Breast epithelium (tissue), 4 donors: Measurements from ENCODE around the gene BBS10. TPM values are rescaled to one million over a fixed set of nuclear protein-coding genes. Genes with fewer than 3 reads are reported as not detected.

Experiments used
- DNase-seq, 2 donors: peaks; one replicate each; pipeline ENCODE4 v3.0.0-alpha.2; 2019; ENCODE audit warnings: low spot score in 2 of 2
- H3K27ac ChIP-seq, 2 donors: fragments of 200-600 bp; sonication (generic) in 1 of 2; one replicate each; pipeline ENCODE4 v1.5.1; 2016 to 2019; ENCODE audit warnings: mild to moderate bottlenecking in 1 of 2
- H3K27me3 ChIP-seq, 2 donors: fragments of 200-600 bp; sonication (generic) in 1 of 2; one replicate each; pipeline versions ENCODE4 v1.5.1 to v1.6.0; 2017 to 2019; ENCODE audit warnings: control low read depth in 1 of 2, mild to moderate bottlenecking in 1 of 2
- H3K36me3 ChIP-seq: fragments of 200-600 bp; one replicate; pipeline ENCODE4 v1.5.1; 2019
- H3K4me1 ChIP-seq, 2 donors: fragments of 200-600 bp; sonication (generic); one replicate each; pipeline ENCODE4 v1.5.1; 2016 to 2019; ENCODE audit warnings: control low read depth in 1 of 2
- H3K4me3 ChIP-seq, 3 donors: fragments of 200-600 bp; sonication (generic); 1 replicate in 2 of 3; 2 replicates in 1 of 3; pipeline ENCODE4 v1.5.1; 2016 to 2019; ENCODE audit warnings: mild to moderate bottlenecking in 3 of 3, moderate library complexity in 2 of 3
- H3K9me3 ChIP-seq, 2 donors: fragments of 200-600 bp; sonication (generic) in 1 of 2; one replicate each; pipeline ENCODE4 v1.5.1; 2016 to 2019; ENCODE audit warnings: control low read depth in 1 of 2
- POLR2A ChIP-seq: fragments of 450-650 bp; IDR thresholded peaks from one replicate; pipeline ENCODE4 v1.6.1; 2016; ENCODE audit warnings: antibody characterized with exemption, mild to moderate bottlenecking, moderate library complexity
- POLR2AphosphoS5 ChIP-seq, 3 donors: sonication (generic); formaldehyde crosslinking; IDR thresholded peaks; one replicate each; pipeline ENCODE4 v1.6.1; 2017; ENCODE audit warnings: antibody characterized with exemption in 3 of 3
- intact Hi-C: fragments of 100-400 bp; cut with DNase I; formaldehyde crosslinking; loops from one replicate; pipeline ENCODE4 v1.15.1; 2023; ENCODE audit warnings: low total_unique reads
- total RNA-seq, 3 donors: library from RNA; depleted of rRNA; stranded (reverse); fragments of >200 nt; gene quantifications; one replicate each; pipeline ENCODE4 v1.1.0, GENCODE V29; 2016
- TF ChIP-seq, protein P1 (sequence below), 3 donors: fragments of 450-650 bp; IDR thresholded peaks; one replicate each; pipeline ENCODE4 v1.5.1; 2016 to 2017; ENCODE audit warnings: antibody characterized with exemption in 3 of 3, mild to moderate bottlenecking in 3 of 3, moderate library complexity in 3 of 3

The BBS10 gene
- total RNA-seq, 3 donors from 2014 or later: 12.5 to 22.2 (median 15.7) TPM

DNA sequence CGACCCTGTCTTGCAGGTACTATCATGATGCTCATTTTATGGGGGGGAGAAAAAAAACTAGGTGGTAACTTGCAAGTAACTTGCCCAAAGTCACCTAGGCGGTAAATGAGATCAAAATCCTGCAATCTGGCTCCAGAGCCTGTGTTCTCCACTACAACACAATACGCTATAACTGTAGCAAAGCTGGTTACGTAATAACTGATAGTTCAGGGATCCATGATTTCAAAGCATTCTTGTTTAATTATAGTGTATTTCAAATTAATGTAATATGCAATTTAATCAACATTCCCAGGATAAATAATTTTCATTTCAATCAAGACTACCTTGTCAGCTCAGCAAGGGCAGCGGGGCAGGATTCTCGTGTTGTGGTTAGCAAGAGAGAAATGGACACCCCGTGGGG is 31.7 kb downstream of the BBS10 start:
- TF ChIP-seq, protein P1, sequence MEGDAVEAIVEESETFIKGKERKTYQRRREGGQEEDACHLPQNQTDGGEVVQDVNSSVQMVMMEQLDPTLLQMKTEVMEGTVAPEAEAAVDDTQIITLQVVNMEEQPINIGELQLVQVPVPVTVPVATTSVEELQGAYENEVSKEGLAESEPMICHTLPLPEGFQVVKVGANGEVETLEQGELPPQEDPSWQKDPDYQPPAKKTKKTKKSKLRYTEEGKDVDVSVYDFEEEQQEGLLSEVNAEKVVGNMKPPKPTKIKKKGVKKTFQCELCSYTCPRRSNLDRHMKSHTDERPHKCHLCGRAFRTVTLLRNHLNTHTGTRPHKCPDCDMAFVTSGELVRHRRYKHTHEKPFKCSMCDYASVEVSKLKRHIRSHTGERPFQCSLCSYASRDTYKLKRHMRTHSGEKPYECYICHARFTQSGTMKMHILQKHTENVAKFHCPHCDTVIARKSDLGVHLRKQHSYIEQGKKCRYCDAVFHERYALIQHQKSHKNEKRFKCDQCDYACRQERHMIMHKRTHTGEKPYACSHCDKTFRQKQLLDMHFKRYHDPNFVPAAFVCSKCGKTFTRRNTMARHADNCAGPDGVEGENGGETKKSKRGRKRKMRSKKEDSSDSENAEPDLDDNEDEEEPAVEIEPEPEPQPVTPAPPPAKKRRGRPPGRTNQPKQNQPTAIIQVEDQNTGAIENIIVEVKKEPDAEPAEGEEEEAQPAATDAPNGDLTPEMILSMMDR (IDR thresholded peaks at IDR 0.05): no peak
- no peak for TF ChIP-seq POLR2AphosphoS5 (IDR thresholded peaks at IDR 0.05)
- TF ChIP-seq POLR2A: no peak
- intact Hi-C loops: no loop called here

DNA sequence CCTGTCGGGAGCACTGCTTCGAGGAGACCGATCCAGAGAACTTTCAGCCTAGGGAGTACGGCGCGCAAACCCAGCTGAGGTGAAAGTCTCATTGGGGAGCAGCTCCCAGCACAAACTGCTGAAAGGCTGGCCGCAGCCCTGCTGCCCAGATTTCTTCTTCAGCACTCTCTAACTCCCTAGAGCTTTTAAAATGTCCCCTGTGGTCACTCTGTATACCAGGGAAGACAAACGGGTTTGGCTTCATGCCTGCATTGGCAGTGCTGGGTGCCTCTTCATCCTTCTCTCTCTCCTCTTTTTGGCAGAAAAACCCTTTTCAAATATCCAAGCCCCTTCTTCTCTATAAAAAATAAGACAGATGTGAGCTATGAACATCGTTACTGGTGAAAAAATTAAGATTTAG is 34.9 kb downstream of the BBS10 start:
- H3K27ac ChIP-seq: no peak overlapping the region
- intact Hi-C loops: no loop called here
- no peak overlapping the region for H3K4me3 ChIP-seq
- H3K27me3 ChIP-seq: no peaks in the 10 kb centered on the region
- TF ChIP-seq, protein P1 (IDR thresholded peaks at IDR 0.05): no peak
- no peak for TF ChIP-seq POLR2A
- DNase-seq: no peak
- H3K9me3 ChIP-seq: no peaks in the 10 kb centered on the region
- no peaks in the 10 kb centered on the region for H3K36me3 ChIP-seq
- H3K4me1 ChIP-seq: no peaks in the 10 kb centered on the region

More for the DNA sequence above, 31.7 kb downstream of the BBS10 start:
- no peaks in the 10 kb centered on the region for H3K27me3 ChIP-seq
- no peaks in the 10 kb centered on the region for H3K9me3 ChIP-seq
- H3K4me3 ChIP-seq: no peak overlapping the region
- no peak for DNase-seq
- no peaks in the 10 kb centered on the region for H3K4me1 ChIP-seq
- no peak overlapping the region for H3K27ac ChIP-seq
- H3K36me3 ChIP-seq: no peaks in the 10 kb centered on the region

DNA sequence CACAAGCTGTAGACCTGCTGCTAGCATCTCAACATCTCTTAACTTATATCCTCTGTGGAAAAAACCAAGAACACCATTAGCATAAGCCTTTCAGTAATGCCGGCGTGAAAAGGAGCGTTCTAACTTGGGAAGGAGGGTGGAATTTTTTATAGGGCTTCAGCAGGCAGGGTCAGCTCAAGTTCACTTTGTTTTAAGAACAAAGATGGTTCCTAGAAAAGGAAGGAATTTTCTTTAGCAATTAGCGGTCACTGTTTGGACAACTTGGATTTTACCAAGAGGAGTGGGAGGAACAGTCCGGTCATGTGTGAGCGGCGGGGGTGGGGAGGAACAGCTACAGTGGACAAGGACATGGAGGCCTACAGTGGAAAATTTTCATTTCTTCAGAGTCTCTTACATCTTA is 35.9 kb downstream of the BBS10 start:
- H3K36me3 ChIP-seq: no peaks in the 10 kb centered on the region
- DNase-seq: no peak
- H3K27me3 ChIP-seq: no peaks in the 10 kb centered on the region
- no peaks in the 10 kb centered on the region for H3K9me3 ChIP-seq
- intact Hi-C loops: no loop called here
- H3K4me1 ChIP-seq: no peaks in the 10 kb centered on the region
- H3K4me3 ChIP-seq: no peak overlapping the region
- H3K27ac ChIP-seq: no peak overlapping the region
- TF ChIP-seq POLR2A (no peak), POLR2AphosphoS5 (IDR thresholded peaks at IDR 0.05) (no peak)
- TF ChIP-seq, protein P1 (IDR thresholded peaks at IDR 0.05): no peak

DNA sequence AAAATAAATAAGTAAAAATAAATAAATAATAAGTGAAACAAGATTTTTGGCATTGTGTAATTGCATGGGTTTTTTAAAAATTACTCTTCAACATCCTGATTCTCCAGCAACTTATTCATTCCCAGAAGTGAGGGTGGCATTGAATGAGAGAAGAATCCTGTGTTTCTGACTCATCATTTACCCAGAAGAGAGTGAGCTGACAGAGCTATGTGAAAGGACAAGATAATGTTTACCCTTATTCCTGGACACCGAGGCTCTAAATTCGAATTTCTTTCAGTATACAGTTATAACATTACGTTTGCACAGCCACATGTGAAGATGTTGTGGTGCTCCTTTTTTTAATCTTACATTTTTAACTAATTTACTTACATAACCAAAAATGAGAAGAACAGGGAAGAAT is 36.4 kb downstream of the BBS10 start:
- intact Hi-C loops: no loop called here
- Histone ChIP-seq H3K27me3 (no peaks in the 10 kb centered on the region), H3K9me3 (no peaks in the 10 kb centered on the region)

DNA sequence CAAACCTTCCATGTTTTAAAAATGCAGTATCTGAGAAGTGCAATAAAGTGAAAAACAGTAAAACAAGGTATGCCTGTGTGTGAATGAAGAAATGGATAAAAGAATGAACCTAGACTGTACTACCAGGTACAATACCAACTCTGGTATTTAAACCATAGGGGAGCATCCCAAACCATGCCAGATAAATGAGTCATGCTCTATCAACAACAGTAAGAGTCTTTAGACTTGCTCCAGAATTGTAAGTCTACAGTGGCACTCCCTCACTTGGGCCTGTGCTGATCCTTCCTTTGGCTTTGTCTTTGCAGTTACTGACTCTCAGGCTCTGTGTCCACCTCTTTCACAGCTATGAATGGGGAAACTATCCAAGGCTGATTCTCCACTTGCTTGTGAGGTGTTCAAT is 38.1 kb downstream of the BBS10 start:
- TF ChIP-seq, protein P1 (IDR thresholded peaks at IDR 0.05): no peak
- TF ChIP-seq POLR2AphosphoS5 (IDR thresholded peaks at IDR 0.05): no peak
- TF ChIP-seq POLR2A: no peak
- Histone ChIP-seq H3K4me3 (no peak overlapping the region), H3K9me3 (no peaks in the 10 kb centered on the region), H3K36me3 (no peaks in the 10 kb centered on the region), H3K27ac (no peak overlapping the region), H3K4me1 (no peaks in the 10 kb centered on the region), H3K27me3 (no peaks in the 10 kb centered on the region)
- no peak for DNase-seq
- intact Hi-C loops: no loop called here

More for the DNA sequence above, 36.4 kb downstream of the BBS10 start:
- H3K4me3 ChIP-seq: no peak overlapping the region
- no peak overlapping the region for H3K27ac ChIP-seq
- TF ChIP-seq POLR2A (no peak), POLR2AphosphoS5 (IDR thresholded peaks at IDR 0.05) (no peak)
- TF ChIP-seq, protein P1 (IDR thresholded peaks at IDR 0.05): no peak
- no peaks in the 10 kb centered on the region for H3K4me1 ChIP-seq
- no peak for DNase-seq
- no peaks in the 10 kb centered on the region for H3K36me3 ChIP-seq
